Measurements from ENCODE around the gene MYOCD.

Gene MYOCD

GRCh38 chr17:12688382-12688781, 22.7 kb downstream of the MYOCD start:
- DNase-seq (ENCODE audit: low spot score), result no peak
- TF ChIP-seq CTCF (IDR thresholded peaks at IDR 0.05; ENCODE audit: borderline replicate concordance, control extremely low read depth, extremely low read depth, insufficient read depth, missing control alignments), result no peak
- in situ Hi-C loops (cut with MboI; ENCODE audit: low sequenced_read_pairs, unreplicated experiment), result no loop called here

GRCh38 chr17:12691173-12691572, 25.5 kb downstream of the MYOCD start:
- in situ Hi-C loops (cut with MboI; ENCODE audit: low sequenced_read_pairs, unreplicated experiment), result no loop called here
- DNase-seq (ENCODE audit: low spot score), result no peak
- TF ChIP-seq CTCF (IDR thresholded peaks at IDR 0.05; ENCODE audit: borderline replicate concordance, control extremely low read depth, extremely low read depth, insufficient read depth, missing control alignments), result no peak

GRCh38 chr17:12693640-12694039, 27.9 kb downstream of the MYOCD start:
- in situ Hi-C loops (cut with MboI; ENCODE audit: low sequenced_read_pairs, unreplicated experiment), result no loop called here
- TF ChIP-seq CTCF (IDR thresholded peaks at IDR 0.05; ENCODE audit: borderline replicate concordance, control extremely low read depth, extremely low read depth, insufficient read depth, missing control alignments), result no peak
- DNase-seq (ENCODE audit: low spot score), result no peak

- TF ChIP-seq CTCF (IDR thresholded peaks at IDR 0.05; ENCODE audit: borderline replicate concordance, control extremely low read depth, extremely low read depth, insufficient read depth, missing control alignments), result no peak
- DNase-seq (ENCODE audit: low spot score), result no peak
- in situ Hi-C loops (cut with MboI; ENCODE audit: low sequenced_read_pairs, unreplicated experiment), result no loop called here
Measured at GRCh38 chr17:12706070-12706469, 40.4 kb downstream of the MYOCD start.

- in situ Hi-C loops (cut with MboI; ENCODE audit: low sequenced_read_pairs, unreplicated experiment), result no loop called here
- no peak for TF ChIP-seq CTCF (IDR thresholded peaks at IDR 0.05; ENCODE audit: borderline replicate concordance, control extremely low read depth, extremely low read depth, insufficient read depth, missing control alignments)
- no peak for DNase-seq (ENCODE audit: low spot score)
Measured at GRCh38 chr17:12709063-12709462, 43.4 kb downstream of the MYOCD start.

GRCh38 chr17:12712415-12712814, 46.7 kb downstream of the MYOCD start:
- in situ Hi-C loops (cut with MboI; ENCODE audit: low sequenced_read_pairs, unreplicated experiment), result no loop called here
- no peak for DNase-seq (ENCODE audit: low spot score)
- TF ChIP-seq CTCF (IDR thresholded peaks at IDR 0.05; ENCODE audit: borderline replicate concordance, control extremely low read depth, extremely low read depth, insufficient read depth, missing control alignments), result no peak

- no peak for TF ChIP-seq CTCF (IDR thresholded peaks at IDR 0.05; ENCODE audit: borderline replicate concordance, control extremely low read depth, extremely low read depth, insufficient read depth, missing control alignments)
- in situ Hi-C loops (cut with MboI; ENCODE audit: low sequenced_read_pairs, unreplicated experiment), result no loop called here
- no peak for DNase-seq (ENCODE audit: low spot score)
Measured at GRCh38 chr17:12712941-12713340, 47.3 kb downstream of the MYOCD start.
